Measurements from ENCODE around the gene ALPK1.

GRCh38 chr4:112370466-112370865, 73.3 kb downstream of the ALPK1 start:
- TF ChIP-seq, protein P1, sequence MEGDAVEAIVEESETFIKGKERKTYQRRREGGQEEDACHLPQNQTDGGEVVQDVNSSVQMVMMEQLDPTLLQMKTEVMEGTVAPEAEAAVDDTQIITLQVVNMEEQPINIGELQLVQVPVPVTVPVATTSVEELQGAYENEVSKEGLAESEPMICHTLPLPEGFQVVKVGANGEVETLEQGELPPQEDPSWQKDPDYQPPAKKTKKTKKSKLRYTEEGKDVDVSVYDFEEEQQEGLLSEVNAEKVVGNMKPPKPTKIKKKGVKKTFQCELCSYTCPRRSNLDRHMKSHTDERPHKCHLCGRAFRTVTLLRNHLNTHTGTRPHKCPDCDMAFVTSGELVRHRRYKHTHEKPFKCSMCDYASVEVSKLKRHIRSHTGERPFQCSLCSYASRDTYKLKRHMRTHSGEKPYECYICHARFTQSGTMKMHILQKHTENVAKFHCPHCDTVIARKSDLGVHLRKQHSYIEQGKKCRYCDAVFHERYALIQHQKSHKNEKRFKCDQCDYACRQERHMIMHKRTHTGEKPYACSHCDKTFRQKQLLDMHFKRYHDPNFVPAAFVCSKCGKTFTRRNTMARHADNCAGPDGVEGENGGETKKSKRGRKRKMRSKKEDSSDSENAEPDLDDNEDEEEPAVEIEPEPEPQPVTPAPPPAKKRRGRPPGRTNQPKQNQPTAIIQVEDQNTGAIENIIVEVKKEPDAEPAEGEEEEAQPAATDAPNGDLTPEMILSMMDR (IDR thresholded peaks at IDR 0.05 in 8 of 11, conservative IDR thresholded peaks at IDR 0.05 in 3 of 11): no peak
- no peak for TF ChIP-seq POLR2AphosphoS5 (IDR thresholded peaks at IDR 0.05)

All from spleen (tissue), 7 donors.